GM23338 (cell line): ENCODE results near the gene GGT5. TPM values are rescaled to one million over a fixed set of nuclear protein-coding genes. Genes with fewer than 3 reads are reported as not detected.
A peak's percentile ranks its signal among the peaks of the same experiment; 100 is the strongest.

Source experiments
- ATAC-seq: fragments of 200-7000 bp; cut with Tn5 transposase; 3 replicates; pipeline ENCODE4 v1.9.1; 2020
- DNase-seq: peaks from one replicate; pipeline ENCODE4 v3.0.0-alpha.2; 2015; ENCODE audit warnings: low spot score
- H2AFZ ChIP-seq: fragments of 200-600 bp; sonication (generic); 2 replicates; pipeline ENCODE4 v1.8.0; 2016; ENCODE audit warnings: antibody characterized with exemption, mild to moderate bottlenecking, moderate library complexity
- H3F3A ChIP-seq: fragments of 200-600 bp; sonication (generic); replicated peaks from 2 replicates; pipeline ENCODE4 v1.8.0; 2017; ENCODE audit warnings: antibody characterized with exemption, mixed run types, low read depth
- H3K27ac ChIP-seq: fragments of 200-600 bp; sonication (generic); 2 replicates; pipeline ENCODE4 v1.6.1; 2016; ENCODE audit warnings: low read depth
- H3K27me3 ChIP-seq: fragments of 200-600 bp; sonication (generic); 2 replicates; pipeline ENCODE4 v1.8.0; 2016; ENCODE audit warnings: mild to moderate bottlenecking, mixed run types, moderate library complexity; ENCODE audit not compliant: insufficient read depth
- H3K36me3 ChIP-seq: fragments of 200-600 bp; sonication (generic); 2 replicates; pipeline ENCODE4 v1.8.0; 2016; ENCODE audit warnings: mild to moderate bottlenecking; ENCODE audit not compliant: insufficient read depth
- H3K4me1 ChIP-seq: fragments of 200-600 bp; sonication (generic); 2 replicates; pipeline ENCODE4 v1.8.0; 2016; ENCODE audit warnings: mild to moderate bottlenecking, moderate library complexity; ENCODE audit not compliant: insufficient read depth
- H3K4me2 ChIP-seq: fragments of 200-600 bp; sonication (generic); 2 replicates; pipeline ENCODE4 v1.7.1; 2017; ENCODE audit warnings: mixed run types
- H3K4me3 ChIP-seq: fragments of 200-600 bp; sonication (generic); 2 replicates; pipeline ENCODE4 v1.6.1; 2016; ENCODE audit warnings: mixed run types
- H3K79me2 ChIP-seq: fragments of 200-600 bp; sonication (generic); replicated peaks from 2 replicates; pipeline ENCODE4 v1.8.0; 2017; ENCODE audit warnings: mild to moderate bottlenecking; ENCODE audit not compliant: insufficient read depth
- H3K9me2 ChIP-seq: fragments of 200-600 bp; sonication (generic); 2 replicates; pipeline ENCODE4 v1.8.0; 2017; ENCODE audit not compliant: insufficient read depth
- H4K20me1 ChIP-seq: fragments of 200-600 bp; sonication (generic); replicated peaks from 2 replicates; pipeline ENCODE4 v1.8.0; 2017; ENCODE audit warnings: mild to moderate bottlenecking; ENCODE audit not compliant: insufficient read depth
- H3K27ac Mint-ChIP-seq: 2 replicates; pipeline ENCODE4 v1.8.0; 2020; ENCODE audit warnings: inconsistent platforms, mild to moderate bottlenecking, moderate library complexity, mixed read lengths
- H3K27me3 Mint-ChIP-seq: 3 replicates; pipeline ENCODE4 v1.8.0; 2022; ENCODE audit warnings: low read depth, mild to moderate bottlenecking, moderate library complexity, mixed read lengths, inconsistent platforms; ENCODE audit not compliant: insufficient read depth, poor library complexity
- H3K36me3 Mint-ChIP-seq: 3 replicates; pipeline ENCODE4 v1.8.0; 2021; ENCODE audit warnings: low read depth, mild to moderate bottlenecking, inconsistent platforms, moderate library complexity, mixed read lengths
- H3K4me1 Mint-ChIP-seq: 3 replicates; pipeline ENCODE4 v1.8.0; 2020; ENCODE audit warnings: mild to moderate bottlenecking, inconsistent platforms, mixed read lengths
- H3K4me3 Mint-ChIP-seq: 3 replicates; pipeline ENCODE4 v1.8.0; 2021; ENCODE audit warnings: moderate library complexity, mild to moderate bottlenecking, inconsistent platforms, mixed read lengths
- H3K9me3 Mint-ChIP-seq: 3 replicates; pipeline ENCODE4 v1.8.0; 2020; ENCODE audit warnings: moderate library complexity, mild to moderate bottlenecking, inconsistent platforms, mixed read lengths
- CREB1 ChIP-seq: fragments of 250-450 bp; sonication (Bioruptor Pico); IDR thresholded peaks from 2 replicates; pipeline ENCODE4 v1.5.0; 2020; ENCODE audit warnings: low read depth, mild to moderate bottlenecking, moderate library complexity
- CTCF ChIP-seq, 2 experiments: fragments of 200-600 bp in 1 of 2; sonication (generic) in 1 of 2; conservative IDR thresholded peaks; 2 replicates each; pipeline versions ENCODE4 v1.5.1 to v1.6.1; 2016 to 2017; ENCODE audit warnings: antibody characterized with exemption in 2 of 2, low read depth in 2 of 2, mild to moderate bottlenecking in 2 of 2, moderate library complexity in 1 of 2
- EZH2phosphoT487 ChIP-seq: fragments of 200-600 bp; sonication (generic); IDR thresholded peaks from one replicate; pipeline ENCODE4 v1.8.1; 2018; ENCODE audit warnings: antibody characterized with exemption; ENCODE audit not compliant: unreplicated experiment
- JUNB ChIP-seq: IDR thresholded peaks from one replicate; pipeline ENCODE4 v1.6.1; 2016; ENCODE audit warnings: antibody characterized with exemption; ENCODE audit not compliant: unreplicated experiment
- NANOG ChIP-seq: IDR thresholded peaks from 2 replicates; pipeline ENCODE4 v1.6.1; 2016; ENCODE audit warnings: antibody characterized with exemption, borderline replicate concordance
- POLR2AphosphoS5 ChIP-seq: IDR thresholded peaks from 2 replicates; pipeline ENCODE4 v1.6.1; 2016; ENCODE audit warnings: antibody characterized with exemption, low read depth
- REST ChIP-seq: IDR thresholded peaks from one replicate; pipeline ENCODE4 v1.6.1; 2018; ENCODE audit warnings: antibody characterized with exemption; ENCODE audit not compliant: unreplicated experiment
- STAT1 ChIP-seq: IDR thresholded peaks from one replicate; pipeline ENCODE4 v1.6.1; 2016; ENCODE audit warnings: antibody characterized with exemption; ENCODE audit not compliant: unreplicated experiment
- ZNF114 ChIP-seq: fragments of 250-450 bp; sonication (Bioruptor Pico); IDR thresholded peaks from 2 replicates; pipeline ENCODE4 v1.5.0; 2020; ENCODE audit warnings: mild to moderate bottlenecking, moderate library complexity
- ZNF331 ChIP-seq: fragments of 250-450 bp; sonication (Bioruptor Pico); IDR thresholded peaks from 2 replicates; pipeline ENCODE4 v1.5.0; 2020; ENCODE audit warnings: low read depth, mild to moderate bottlenecking, moderate library complexity
- ZNF462 ChIP-seq: fragments of 250-450 bp; sonication (Bioruptor Pico); IDR thresholded peaks from 2 replicates; pipeline ENCODE4 v1.5.0; 2020; ENCODE audit warnings: mild to moderate bottlenecking, moderate library complexity
- polyA plus RNA-seq: library from polyadenylated mRNA; unstranded; fragments of >200 nt; fragmentation: Nextera tagmentation; extraction: Ambion mirVana; gene quantifications from 2 replicates; pipeline ENCODE4 v1.2.1, GENCODE V29; 2016
- total RNA-seq: library from RNA; depleted of rRNA; stranded (reverse); fragments of >200 nt; shearing (Covaris generic); gene quantifications from 2 replicates; pipeline ENCODE4 v1.2.3, GENCODE V29; 2014

GGT5 gene
- total and polyA plus RNA-seq, 2 experiments from 2014 or later: not detected

- H2AFZ ChIP-seq: 0 out of 2 replicates have a peak overlapping the region, but pooled peaks have one; percentile 32
- ATAC-seq: no peak
- no peaks in the 10 kb centered on the region for H3F3A ChIP-seq
- H3K4me1 Mint-ChIP-seq: peaks cover 20% of the 10 kb centered on the region
- no peak overlapping the region for H3K4me2 ChIP-seq
- H3K27me3 ChIP-seq: no peaks in the 10 kb centered on the region
- no peak for DNase-seq
- H3K79me2 ChIP-seq: no peaks in the 10 kb centered on the region
- H3K4me3 Mint-ChIP-seq: no peak overlapping the region
- peaks cover 2% of the 10 kb centered on the region for H3K27me3 Mint-ChIP-seq
- H3K4me1 ChIP-seq: peaks cover 5% of the 10 kb centered on the region; the same call in 1 of the 2 replicates
- H3K36me3 ChIP-seq: no peaks in the 10 kb centered on the region; the same call in 1 of the 2 replicates
- no peaks in the 10 kb centered on the region for H3K9me2 ChIP-seq
- no peaks in the 10 kb centered on the region for H4K20me1 ChIP-seq
- no peak overlapping the region for H3K4me3 ChIP-seq
- H3K27ac Mint-ChIP-seq: no peak overlapping the region
- peaks cover 14% of the 10 kb centered on the region for H3K36me3 Mint-ChIP-seq
- TF ChIP-seq ZNF114 (CRISPR knock-in tag) (no peak), ZNF331 (no peak), EZH2phosphoT487 (no peak), REST (no peak), ZNF462 (CRISPR knock-in tag) (no peak), STAT1 (no peak), CTCF (conservative IDR thresholded peaks at IDR 0.05; ENCODE audit: low read depth in 2 of 2) (no peak), JUNB (no peak), NANOG (no peak), CREB1 (CRISPR knock-in tag) (no peak), POLR2AphosphoS5 (no peak)
- H3K27ac ChIP-seq: no peak overlapping the region
- peaks cover 18% of the 10 kb centered on the region for H3K9me3 Mint-ChIP-seq
These were observed 35.9 kb downstream of the GGT5 start for GRCh38 chr22:24209016-24209415.
